Neural cell (in vitro differentiated cells): ENCODE data around the gene DCANP1.

Source experiments
- CTCF ChIP-seq: fragments of 450-650 bp; IDR thresholded peaks from 2 replicates; pipeline ENCODE4 v1.5.1; 2014; ENCODE audit warnings: antibody characterized with exemption, mild to moderate bottlenecking, moderate library complexity; ENCODE audit not compliant: poor library complexity, severe bottlenecking
- POLR2AphosphoS5 ChIP-seq: IDR thresholded peaks from 2 replicates; pipeline ENCODE4 v1.6.1; 2012
- SMC3 ChIP-seq: fragments of 450-650 bp; conservative IDR thresholded peaks from 2 replicates; pipeline ENCODE4 v1.6.1; 2014; ENCODE audit warnings: antibody characterized with exemption, mild to moderate bottlenecking, moderate library complexity; ENCODE audit not compliant: poor library complexity

- TF ChIP-seq SMC3 (no peak), CTCF (no peak), POLR2AphosphoS5 (no peak)
Observed at GRCh38 chr5:135428586-135428985, 18.6 kb downstream of the DCANP1 start.
